H9 (cell line): Measurements from ENCODE around the gene ZFR2. TPM values are rescaled to one million over a fixed set of nuclear protein-coding genes. Genes with fewer than 3 reads are reported as not detected.

Source experiments
- DNase-seq: peaks from one replicate; pipeline ENCODE4 v3.0.0-alpha.2; 2017
- H2AFZ ChIP-seq: one replicate; pipeline ENCODE4 v1.6.1; 2013; ENCODE audit warnings: mild to moderate bottlenecking, low read length, control low read depth, moderate library complexity
- H2AK5ac ChIP-seq: 2 replicates; pipeline ENCODE4 v1.6.1; 2013; ENCODE audit warnings: low read length, control low read depth, mixed read lengths; ENCODE audit not compliant: insufficient read length
- H2BK120ac ChIP-seq: one replicate; pipeline ENCODE4 v1.6.1; 2013; ENCODE audit warnings: low read depth, mild to moderate bottlenecking, low read length, control low read depth, inconsistent platforms; ENCODE audit not compliant: poor library complexity, severe bottlenecking
- H2BK12ac ChIP-seq: 2 replicates; pipeline ENCODE4 v1.6.1; 2013; ENCODE audit warnings: low read length, control low read depth, mixed read lengths, low read depth; ENCODE audit not compliant: insufficient read length
- H2BK15ac ChIP-seq: 2 replicates; pipeline ENCODE4 v1.6.1; 2013; ENCODE audit warnings: low read depth, low read length, control low read depth
- H2BK20ac ChIP-seq: one replicate; pipeline ENCODE4 v1.6.1; 2013; ENCODE audit warnings: low read depth, mild to moderate bottlenecking, low read length, control low read depth, inconsistent platforms; ENCODE audit not compliant: poor library complexity, severe bottlenecking
- H2BK5ac ChIP-seq: 2 replicates; pipeline ENCODE4 v1.6.1; 2013; ENCODE audit warnings: low read length, control low read depth, mixed read lengths; ENCODE audit not compliant: insufficient read length
- H3K14ac ChIP-seq: 2 replicates; pipeline ENCODE4 v1.6.1; 2013; ENCODE audit warnings: low read length, control low read depth; ENCODE audit not compliant: insufficient read depth
- H3K18ac ChIP-seq: 2 replicates; pipeline ENCODE4 v1.6.1; 2013; ENCODE audit warnings: low read depth, mild to moderate bottlenecking, mixed read lengths, low read length, control low read depth; ENCODE audit not compliant: insufficient read length
- H3K23ac ChIP-seq: 2 replicates; pipeline ENCODE4 v1.6.1; 2013; ENCODE audit warnings: low read length, control low read depth, mixed read lengths, low read depth; ENCODE audit not compliant: insufficient read length
- H3K23me2 ChIP-seq: 2 replicates; pipeline ENCODE4 v1.6.1; 2013; ENCODE audit warnings: low read depth, mild to moderate bottlenecking, mixed read lengths, low read length, control low read depth; ENCODE audit not compliant: insufficient read length, poor library complexity, severe bottlenecking
- H3K27ac ChIP-seq: 2 replicates; pipeline ENCODE4 v1.5.1; 2013; ENCODE audit warnings: low read length, control low read depth, mixed read lengths, low read depth; ENCODE audit not compliant: insufficient read length
- H3K27me3 ChIP-seq: 2 replicates; pipeline ENCODE4 v1.6.1; 2013; ENCODE audit warnings: low read length, control low read depth, inconsistent platforms; ENCODE audit not compliant: insufficient read depth
- H3K4ac ChIP-seq: 2 replicates; pipeline ENCODE4 v1.6.1; 2013; ENCODE audit warnings: low read depth, mild to moderate bottlenecking, control low read depth, inconsistent platforms, low read length, moderate library complexity
- H3K4me1 ChIP-seq: 2 replicates; pipeline ENCODE4 v1.6.1; 2013; ENCODE audit warnings: low read length, control low read depth, inconsistent platforms; ENCODE audit not compliant: insufficient read depth
- H3K4me2 ChIP-seq: 2 replicates; pipeline ENCODE4 v1.6.1; 2013; ENCODE audit warnings: low read length, control low read depth, mixed read lengths; ENCODE audit not compliant: insufficient read length, insufficient read depth
- H3K56ac ChIP-seq: 2 replicates; pipeline ENCODE4 v1.6.1; 2013; ENCODE audit warnings: low read depth, mild to moderate bottlenecking, mixed read lengths, low read length, control low read depth; ENCODE audit not compliant: insufficient read length
- H3K79me1 ChIP-seq: 2 replicates; pipeline ENCODE4 v1.6.1; 2013; ENCODE audit warnings: low read depth, mild to moderate bottlenecking, moderate library complexity, low read length, control low read depth, inconsistent platforms; ENCODE audit not compliant: insufficient read depth, poor library complexity, severe bottlenecking
- H3K79me2 ChIP-seq: 2 replicates; pipeline ENCODE4 v1.6.1; 2013; ENCODE audit warnings: low read length, control low read depth, inconsistent platforms; ENCODE audit not compliant: insufficient read depth
- H3K9ac ChIP-seq: 2 replicates; pipeline ENCODE4 v1.6.1; 2013; ENCODE audit warnings: low read length, control low read depth, mixed read lengths; ENCODE audit not compliant: insufficient read length; ENCODE audit errors: extremely low read depth
- H3K9me3 ChIP-seq: one replicate; pipeline ENCODE4 v1.6.1; 2013; ENCODE audit warnings: low read depth, low read length, inconsistent platforms; ENCODE audit not compliant: control insufficient read depth
- H3T11ph ChIP-seq: one replicate; pipeline ENCODE4 v1.6.1; 2013; ENCODE audit warnings: mild to moderate bottlenecking, low read length, control low read depth, inconsistent platforms
- H4K20me1 ChIP-seq: one replicate; pipeline ENCODE4 v1.6.1; 2013; ENCODE audit not compliant: control insufficient read depth, insufficient read length, insufficient read depth
- H4K5ac ChIP-seq: 2 replicates; pipeline ENCODE4 v1.6.1; 2013; ENCODE audit warnings: low read depth, mild to moderate bottlenecking, mixed read lengths, low read length, control low read depth; ENCODE audit not compliant: insufficient read length
- H4K8ac ChIP-seq: replicated peaks from 2 replicates; pipeline ENCODE4 v1.6.1; 2013; ENCODE audit warnings: low read length, control low read depth, mixed read lengths, low read depth; ENCODE audit not compliant: insufficient read length
- H4K91ac ChIP-seq: 2 replicates; pipeline ENCODE4 v1.6.1; 2013; ENCODE audit warnings: low read depth, mild to moderate bottlenecking, moderate library complexity, mixed read lengths, low read length, control low read depth; ENCODE audit not compliant: insufficient read length
- H3K27ac Mint-ChIP-seq, 3 experiments: 2 replicates in 2 of 3; 3 replicates in 1 of 3; pipeline ENCODE4 v1.8.0; 2020 to 2021; ENCODE audit warnings: mixed read lengths in 3 of 3, mild to moderate bottlenecking in 1 of 3, moderate library complexity in 1 of 3
- H3K27me3 Mint-ChIP-seq: 2 replicates; pipeline ENCODE4 v1.8.0; 2021; ENCODE audit warnings: low read depth, mild to moderate bottlenecking, moderate library complexity, mixed read lengths
- H3K36me3 Mint-ChIP-seq, 3 experiments: 2 replicates in 2 of 3; 3 replicates in 1 of 3; pipeline ENCODE4 v1.8.0; 2020 to 2021; ENCODE audit warnings: low read depth in 3 of 3, mixed read lengths in 3 of 3; ENCODE audit not compliant: insufficient read depth in 1 of 3
- H3K4me1 Mint-ChIP-seq, 2 experiments: 2 replicates each; pipeline ENCODE4 v1.8.0; 2020; ENCODE audit warnings: mixed read lengths in 2 of 2
- H3K4me3 Mint-ChIP-seq, 2 experiments: 2 replicates in 1 of 2; 3 replicates in 1 of 2; pipeline ENCODE4 v1.8.0; 2020 to 2021; ENCODE audit warnings: mild to moderate bottlenecking in 2 of 2, mixed read lengths in 2 of 2, moderate library complexity in 1 of 2
- H3K9me3 Mint-ChIP-seq, 2 experiments: 2 replicates in 1 of 2; 3 replicates in 1 of 2; pipeline ENCODE4 v1.8.0; 2020; ENCODE audit warnings: mild to moderate bottlenecking in 2 of 2, mixed read lengths in 2 of 2, moderate library complexity in 1 of 2
- WGBS: extraction: QIAGEN DNeasy Blood & Tissue Kit; methylation state at CpG from one replicate; pipeline ENCODE4 v1.1.7; 2013; ENCODE audit warnings: missing lambda C conversion rate, low lambda C conversion rate, mixed read lengths; ENCODE audit not compliant: insufficient read length; ENCODE audit errors: extremely low coverage; 5-methylcytosine and 5-hydroxymethylcytosine counted together
- total RNA-seq: library from RNA; stranded (reverse); gene quantifications from 2 replicates; pipeline ENCODE4 v1.2.1, GENCODE V29; 2021
- TF ChIP-seq, protein P1 (sequence below): fragments of 200-600 bp; sonication (generic); conservative IDR thresholded peaks from 3 replicates; pipeline ENCODE4 v1.8.0; 2021; ENCODE audit warnings: antibody characterized with exemption, mild to moderate bottlenecking

The ZFR2 gene
- total RNA-seq, 1 experiment from 2014 or later, result 18.3 TPM

DNA sequence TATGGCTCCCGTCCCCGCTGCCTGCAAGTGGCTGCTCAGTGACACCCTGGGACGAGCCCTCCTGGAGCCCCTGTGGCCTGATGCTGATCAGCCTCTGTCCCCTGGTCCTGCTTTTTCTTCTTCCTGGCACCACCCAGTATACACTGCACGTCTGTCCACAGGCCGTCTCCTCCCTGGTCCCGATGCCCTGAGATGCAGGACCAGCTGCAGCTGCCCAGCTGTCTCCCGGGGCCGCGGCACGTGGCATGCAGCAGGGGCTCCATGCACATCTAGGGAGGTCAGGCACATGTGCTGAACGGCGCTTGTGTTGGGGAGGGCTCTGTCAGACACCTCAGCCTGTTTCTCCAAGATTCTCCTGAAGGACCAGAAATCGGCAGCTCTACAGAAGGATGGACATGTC lies 30.2 kb downstream of the ZFR2 start:
- Mint-ChIP-seq H3K9me3 (peaks cover 13 to 14% of the 10 kb centered on the region in 2 experiments; a peak in 4 of 5 replicates), H3K36me3 (peaks cover 0 to 4% (median 4%) of the 10 kb centered on the region in 3 experiments; a peak in 3 of 7 replicates), H3K4me1 (no peaks in the 10 kb centered on the region), H3K4me3 (no peak overlapping the region), H3K27ac (no peak overlapping the region), H3K27me3 (peaks cover 13% of the 10 kb centered on the region)
- Histone ChIP-seq H3K79me1 (no peaks in the 10 kb centered on the region), H3K9ac (no peak overlapping the region), H2BK20ac (no peak overlapping the region), H3K27me3 (no peaks in the 10 kb centered on the region), H3K23me2 (no peaks in the 10 kb centered on the region), H3K14ac (no peak overlapping the region), H3K79me2 (no peaks in the 10 kb centered on the region), H3T11ph (no peak overlapping the region), H2BK15ac (no peak overlapping the region), H2BK5ac (no peak overlapping the region), H4K5ac (no peak overlapping the region), H3K23ac (no peak overlapping the region), H3K56ac (no peak overlapping the region), H3K27ac (no peak overlapping the region), H2AFZ (no peak overlapping the region), H2BK12ac (no peak overlapping the region), H2BK120ac (no peak overlapping the region), H3K18ac (no peak overlapping the region), H4K91ac (no peak overlapping the region), H3K4me2 (no peak overlapping the region), H3K4me1 (no peaks in the 10 kb centered on the region; the same call in 1 of the 2 replicates), H3K4ac (no peak overlapping the region), H2AK5ac (no peak overlapping the region), H4K20me1 (no peaks in the 10 kb centered on the region), H3K9me3 (no peaks in the 10 kb centered on the region), H4K8ac (no peak overlapping the region)
- no peak for DNase-seq
- WGBS, result no CpG with 5 or more reads among the region's 13 CpGs
- TF ChIP-seq, protein P1, sequence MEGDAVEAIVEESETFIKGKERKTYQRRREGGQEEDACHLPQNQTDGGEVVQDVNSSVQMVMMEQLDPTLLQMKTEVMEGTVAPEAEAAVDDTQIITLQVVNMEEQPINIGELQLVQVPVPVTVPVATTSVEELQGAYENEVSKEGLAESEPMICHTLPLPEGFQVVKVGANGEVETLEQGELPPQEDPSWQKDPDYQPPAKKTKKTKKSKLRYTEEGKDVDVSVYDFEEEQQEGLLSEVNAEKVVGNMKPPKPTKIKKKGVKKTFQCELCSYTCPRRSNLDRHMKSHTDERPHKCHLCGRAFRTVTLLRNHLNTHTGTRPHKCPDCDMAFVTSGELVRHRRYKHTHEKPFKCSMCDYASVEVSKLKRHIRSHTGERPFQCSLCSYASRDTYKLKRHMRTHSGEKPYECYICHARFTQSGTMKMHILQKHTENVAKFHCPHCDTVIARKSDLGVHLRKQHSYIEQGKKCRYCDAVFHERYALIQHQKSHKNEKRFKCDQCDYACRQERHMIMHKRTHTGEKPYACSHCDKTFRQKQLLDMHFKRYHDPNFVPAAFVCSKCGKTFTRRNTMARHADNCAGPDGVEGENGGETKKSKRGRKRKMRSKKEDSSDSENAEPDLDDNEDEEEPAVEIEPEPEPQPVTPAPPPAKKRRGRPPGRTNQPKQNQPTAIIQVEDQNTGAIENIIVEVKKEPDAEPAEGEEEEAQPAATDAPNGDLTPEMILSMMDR, result no peak
